AG09309 (cell line): ENCODE measurements around the gene CAMK2A.

Experiments used
- DNase-seq: peaks from one replicate; pipeline ENCODE4 v3.0.0-alpha.2; 2010; ENCODE audit warnings: low read depth
- H3K4me3 ChIP-seq: 2 replicates; pipeline ENCODE4 v1.5.1; 2011; ENCODE audit warnings: mild to moderate bottlenecking, low read depth, low read length, moderate library complexity; ENCODE audit not compliant: control insufficient read depth
- TF ChIP-seq, protein P1 (sequence below): IDR thresholded peaks from 2 replicates; pipeline ENCODE4 v1.5.1; 2011; ENCODE audit warnings: mild to moderate bottlenecking, low read depth, low read length, inconsistent platforms; ENCODE audit not compliant: insufficient read depth, control insufficient read depth; ENCODE audit errors: missing control alignments

Gene CAMK2A

DNA sequence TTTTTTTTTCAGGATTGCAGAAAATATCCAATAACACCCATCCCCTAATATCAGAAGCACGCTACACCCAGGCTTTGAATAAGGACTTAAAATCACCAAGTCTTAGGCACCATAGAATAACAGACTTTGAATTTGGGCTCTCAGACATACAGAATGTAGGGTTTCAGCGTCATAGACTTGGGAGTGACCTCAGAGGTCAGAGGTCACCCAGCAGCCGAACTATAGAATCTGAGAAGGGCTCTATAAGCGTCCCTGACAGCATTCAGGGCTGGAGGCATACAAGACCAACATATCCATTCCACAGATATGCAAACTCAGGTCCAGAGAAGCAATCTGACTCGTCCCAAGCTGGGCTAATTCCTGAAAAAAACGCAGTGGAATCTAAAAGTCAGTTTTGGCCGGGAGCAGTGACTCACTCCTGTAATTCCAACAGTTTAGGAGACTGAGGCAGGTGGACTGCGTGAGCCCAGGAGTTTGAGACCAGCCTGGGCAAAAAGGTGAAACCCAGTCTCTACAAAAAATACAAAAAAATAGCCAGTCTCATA lies 65.0 kb downstream of the CAMK2A start:
- TF ChIP-seq, protein P1, sequence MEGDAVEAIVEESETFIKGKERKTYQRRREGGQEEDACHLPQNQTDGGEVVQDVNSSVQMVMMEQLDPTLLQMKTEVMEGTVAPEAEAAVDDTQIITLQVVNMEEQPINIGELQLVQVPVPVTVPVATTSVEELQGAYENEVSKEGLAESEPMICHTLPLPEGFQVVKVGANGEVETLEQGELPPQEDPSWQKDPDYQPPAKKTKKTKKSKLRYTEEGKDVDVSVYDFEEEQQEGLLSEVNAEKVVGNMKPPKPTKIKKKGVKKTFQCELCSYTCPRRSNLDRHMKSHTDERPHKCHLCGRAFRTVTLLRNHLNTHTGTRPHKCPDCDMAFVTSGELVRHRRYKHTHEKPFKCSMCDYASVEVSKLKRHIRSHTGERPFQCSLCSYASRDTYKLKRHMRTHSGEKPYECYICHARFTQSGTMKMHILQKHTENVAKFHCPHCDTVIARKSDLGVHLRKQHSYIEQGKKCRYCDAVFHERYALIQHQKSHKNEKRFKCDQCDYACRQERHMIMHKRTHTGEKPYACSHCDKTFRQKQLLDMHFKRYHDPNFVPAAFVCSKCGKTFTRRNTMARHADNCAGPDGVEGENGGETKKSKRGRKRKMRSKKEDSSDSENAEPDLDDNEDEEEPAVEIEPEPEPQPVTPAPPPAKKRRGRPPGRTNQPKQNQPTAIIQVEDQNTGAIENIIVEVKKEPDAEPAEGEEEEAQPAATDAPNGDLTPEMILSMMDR, result no peak
- no peak for DNase-seq
- no peak overlapping the region for H3K4me3 ChIP-seq

DNA sequence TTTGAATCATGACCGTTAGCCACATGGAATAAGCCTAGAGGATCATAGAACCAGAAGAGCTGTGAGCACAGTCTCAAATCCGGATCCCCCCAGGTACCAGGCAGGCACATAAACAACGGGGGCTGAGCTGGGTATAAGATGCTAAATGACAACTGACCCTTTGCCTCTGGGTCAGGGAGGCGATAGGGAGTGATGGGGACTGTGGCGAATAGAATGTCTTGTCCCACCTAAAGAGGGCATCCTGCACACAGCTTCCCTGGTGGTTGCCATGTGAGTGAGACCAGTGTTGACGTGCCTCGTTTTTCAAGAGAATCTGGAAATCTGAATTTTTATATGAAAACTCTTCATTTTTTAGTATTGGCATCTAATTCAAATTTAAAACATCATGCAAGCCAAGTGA lies 66.1 kb downstream of the CAMK2A start:
- TF ChIP-seq, protein P1, result no peak
- no peak overlapping the region for H3K4me3 ChIP-seq
- DNase-seq, result no peak

DNA sequence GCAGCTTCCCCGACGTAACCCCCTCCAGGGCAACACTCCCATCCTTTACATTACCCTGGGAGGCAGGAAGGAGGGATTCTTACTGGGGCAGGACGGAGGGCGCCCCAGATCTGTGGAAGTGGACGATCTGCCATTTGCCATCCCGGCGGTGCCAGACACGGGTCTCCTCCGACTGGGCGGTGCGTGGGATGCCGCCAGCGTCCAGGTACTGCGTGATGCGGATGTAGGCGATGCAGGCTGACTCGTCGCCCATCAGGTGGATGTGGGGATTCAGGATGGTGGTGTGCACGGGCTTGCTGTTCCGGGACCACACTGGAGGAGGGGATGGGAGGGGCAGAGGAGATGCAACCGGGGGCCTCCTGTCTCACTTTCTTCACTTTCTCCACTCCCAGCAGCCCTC lies 66.7 kb downstream of the CAMK2A start:
- no peak for DNase-seq
- TF ChIP-seq, protein P1, result no peak
- H3K4me3 ChIP-seq, result no peak overlapping the region

DNA sequence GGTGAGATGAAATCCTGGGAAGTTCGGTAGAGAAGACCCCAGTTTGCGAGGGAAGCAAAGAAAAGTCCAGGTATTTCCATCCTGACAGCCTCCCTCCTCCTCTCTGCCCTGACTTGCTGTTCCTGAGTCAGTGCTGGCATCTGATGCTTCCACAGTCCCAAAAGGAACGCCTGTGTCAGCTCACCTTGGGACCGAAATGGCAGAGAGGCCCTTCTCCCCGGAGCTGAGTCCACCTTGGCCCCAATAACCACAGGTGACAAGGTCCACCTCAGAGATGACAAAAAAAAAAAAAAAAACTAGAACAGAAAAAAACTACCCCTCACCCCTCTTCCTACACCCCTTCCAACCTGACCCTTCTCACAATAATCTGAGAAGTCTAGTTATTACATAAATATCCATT lies 68.1 kb downstream of the CAMK2A start:
- TF ChIP-seq, protein P1, result no peak
- no peak overlapping the region for H3K4me3 ChIP-seq
- no peak for DNase-seq

DNA sequence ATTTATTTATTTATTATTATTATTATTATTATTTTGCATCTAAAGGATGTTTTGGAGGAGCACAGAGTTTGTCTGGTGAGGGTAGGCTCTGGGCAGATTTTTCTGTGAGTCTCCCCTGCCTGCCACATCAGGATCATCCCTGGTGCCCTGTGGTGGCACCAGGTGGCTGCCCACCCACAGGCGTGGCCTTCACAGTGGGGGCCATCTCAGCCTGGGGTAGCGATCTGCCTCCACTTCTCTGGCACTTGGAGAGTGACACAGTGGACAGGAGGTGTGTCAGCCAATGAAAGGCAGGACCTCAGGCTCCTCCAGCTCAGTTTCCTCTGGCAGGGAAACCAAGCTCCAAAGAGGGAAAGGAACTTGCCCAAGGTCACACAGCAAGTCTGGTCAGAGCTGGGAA lies 69.7 kb downstream of the CAMK2A start:
- TF ChIP-seq, protein P1, result no peak
- no peak for DNase-seq
- no peak overlapping the region for H3K4me3 ChIP-seq

DNA sequence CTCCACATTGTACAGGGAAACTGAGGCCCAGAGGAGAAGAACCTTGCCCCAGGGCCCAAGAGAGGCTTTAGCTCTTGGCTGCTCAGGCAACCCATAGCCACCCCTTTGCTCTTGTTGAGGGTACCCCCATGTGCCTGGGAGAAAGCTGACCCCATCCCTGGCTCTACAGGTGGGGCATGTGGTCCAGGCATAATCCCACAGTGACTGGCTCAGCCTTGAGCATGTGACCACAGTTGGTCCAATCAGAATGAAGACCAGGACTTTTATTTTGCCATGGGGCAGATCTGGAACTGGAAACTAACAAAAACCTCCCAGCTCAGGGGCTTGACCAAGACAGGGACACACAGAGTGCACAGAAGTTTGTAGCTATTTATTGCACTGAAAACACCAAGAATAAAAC lies 70.4 kb downstream of the CAMK2A start:
- no peak overlapping the region for H3K4me3 ChIP-seq
- TF ChIP-seq, protein P1, result no peak
- no peak for DNase-seq

DNA sequence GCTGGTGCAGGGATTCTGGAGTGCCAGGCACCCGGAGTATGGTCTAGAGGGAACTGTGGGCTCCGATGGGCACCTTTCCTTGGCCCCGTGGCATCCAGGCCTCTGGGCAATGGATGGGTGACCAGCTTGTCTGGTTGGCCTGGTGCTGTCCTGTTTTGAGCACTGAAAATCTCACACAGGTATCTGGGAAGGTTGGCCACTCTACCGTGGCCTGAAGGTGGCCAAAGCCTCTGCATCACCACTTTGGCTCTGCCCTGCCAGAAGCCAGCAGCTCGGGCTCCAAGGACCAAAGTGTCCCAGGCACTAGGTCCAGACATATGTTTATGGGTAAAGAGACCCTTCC lies 70.9 kb downstream of the CAMK2A start:
- no peak overlapping the region for H3K4me3 ChIP-seq
- DNase-seq, result no peak
- TF ChIP-seq, protein P1, result no peak
